Measurements from ENCODE around the gene ADH5.

GRCh38 chr4:99078931-99079624 is 9.5 kb downstream of the ADH5 start:
- TF ChIP-seq CTCF (conservative IDR thresholded peaks at IDR 0.05; ENCODE audit: low read length), result no peak
- no peak for TF ChIP-seq EZH2phosphoT487 (IDR thresholded peaks at IDR 0.05; ENCODE audit: borderline replicate concordance, low read depth, low read length)
